Measurements from ENCODE around the gene TNFRSF12A.

TNFRSF12A gene

DNA sequence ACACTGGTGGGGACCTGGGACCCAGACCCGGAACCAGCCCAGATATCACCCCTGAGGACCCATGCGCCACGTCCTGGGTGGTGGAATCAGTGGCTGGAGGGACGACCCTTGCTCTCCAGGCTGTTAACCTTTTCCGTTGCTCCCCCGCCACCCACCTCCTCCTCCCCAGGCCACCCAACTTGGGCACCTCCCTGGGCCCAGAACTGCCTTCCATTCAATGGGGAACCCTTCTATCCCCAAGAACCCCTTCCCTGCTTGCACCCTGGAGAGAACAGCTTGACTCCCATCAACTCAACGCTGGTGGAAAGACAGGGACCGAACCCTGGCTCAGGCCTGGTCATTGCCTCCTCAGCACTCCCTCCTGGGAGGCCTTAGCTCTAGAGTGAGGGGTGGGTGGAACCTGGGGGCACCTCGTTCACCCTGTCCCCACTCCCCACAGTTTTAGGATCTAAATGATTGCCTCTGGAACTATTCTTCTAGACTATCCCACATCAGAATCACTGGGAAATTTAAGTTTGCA is 39.6 kb downstream of the TNFRSF12A start:
- no peak for DNase-seq (ENCODE audit: extremely low read depth, low read depth)
- no peak for TF ChIP-seq CTCF (IDR thresholded peaks at IDR 0.05; ENCODE audit: low read depth, low read length)

GRCh38 chr16:3060339-3061127 is 40.4 kb downstream of the TNFRSF12A start:
- no peak for TF ChIP-seq CTCF (IDR thresholded peaks at IDR 0.05; ENCODE audit: low read depth, low read length)
- no peak for DNase-seq (ENCODE audit: extremely low read depth, low read depth)

DNA sequence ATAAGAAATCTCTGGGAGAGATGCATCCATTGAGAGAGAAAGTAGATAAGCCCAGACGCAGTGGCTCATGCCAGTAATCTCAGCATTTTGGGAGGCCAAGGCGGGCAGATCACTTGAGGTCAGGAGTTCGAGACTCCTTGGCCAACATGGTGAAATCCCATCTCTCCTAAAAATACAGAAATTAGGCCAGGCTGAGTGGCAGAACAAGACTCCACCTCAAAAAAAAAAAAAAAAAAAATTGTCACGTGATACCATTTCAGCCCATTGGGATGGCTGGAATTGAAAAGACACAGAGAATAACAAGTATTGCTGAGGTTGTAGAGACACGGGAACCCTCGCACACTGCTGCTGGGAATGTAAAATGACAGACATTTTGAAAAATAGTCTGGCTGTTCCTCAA is 42.4 kb downstream of the TNFRSF12A start:
- no peak for TF ChIP-seq CTCF (IDR thresholded peaks at IDR 0.05; ENCODE audit: low read depth, low read length)
- no peak for DNase-seq (ENCODE audit: extremely low read depth, low read depth)

DNA sequence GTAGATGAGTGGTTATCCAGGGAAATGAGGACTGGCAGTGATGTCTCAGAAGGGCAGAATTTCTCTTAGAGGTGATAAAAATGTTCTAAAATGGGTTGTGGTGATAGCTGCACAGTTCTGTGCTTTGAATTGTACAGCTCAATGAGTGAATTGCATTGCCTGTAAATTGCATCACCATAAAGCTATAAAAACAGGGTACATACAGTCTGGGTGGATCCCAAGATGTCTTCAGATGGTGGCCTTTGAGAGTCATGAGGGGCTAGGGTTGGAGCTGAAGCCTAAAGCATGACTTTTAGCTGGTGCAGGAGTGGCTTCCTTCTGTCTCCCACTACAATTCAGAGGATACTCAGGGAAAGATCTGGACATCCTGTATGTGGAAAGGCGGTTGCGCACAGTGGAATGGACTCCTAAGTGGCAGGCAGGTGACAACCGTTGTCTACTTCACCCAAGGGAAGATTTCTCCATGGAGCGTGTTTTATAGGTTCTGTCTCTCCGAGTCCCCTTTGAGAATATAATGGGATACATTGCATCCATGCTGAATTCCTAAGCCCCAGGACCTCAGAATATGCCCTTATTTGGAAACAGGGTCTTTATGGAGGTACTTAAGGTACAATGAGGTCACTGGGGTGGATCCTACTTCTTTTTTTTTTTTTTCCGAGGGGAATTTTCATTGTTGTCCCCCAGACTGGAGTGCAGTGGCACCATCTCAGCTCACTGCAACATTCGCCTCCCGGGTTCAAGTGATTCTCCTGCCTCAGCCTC is 43.6 kb downstream of the TNFRSF12A start:
- no peak for TF ChIP-seq CTCF (IDR thresholded peaks at IDR 0.05; ENCODE audit: low read depth, low read length)
- no peak for DNase-seq (ENCODE audit: extremely low read depth, low read depth)

DNA sequence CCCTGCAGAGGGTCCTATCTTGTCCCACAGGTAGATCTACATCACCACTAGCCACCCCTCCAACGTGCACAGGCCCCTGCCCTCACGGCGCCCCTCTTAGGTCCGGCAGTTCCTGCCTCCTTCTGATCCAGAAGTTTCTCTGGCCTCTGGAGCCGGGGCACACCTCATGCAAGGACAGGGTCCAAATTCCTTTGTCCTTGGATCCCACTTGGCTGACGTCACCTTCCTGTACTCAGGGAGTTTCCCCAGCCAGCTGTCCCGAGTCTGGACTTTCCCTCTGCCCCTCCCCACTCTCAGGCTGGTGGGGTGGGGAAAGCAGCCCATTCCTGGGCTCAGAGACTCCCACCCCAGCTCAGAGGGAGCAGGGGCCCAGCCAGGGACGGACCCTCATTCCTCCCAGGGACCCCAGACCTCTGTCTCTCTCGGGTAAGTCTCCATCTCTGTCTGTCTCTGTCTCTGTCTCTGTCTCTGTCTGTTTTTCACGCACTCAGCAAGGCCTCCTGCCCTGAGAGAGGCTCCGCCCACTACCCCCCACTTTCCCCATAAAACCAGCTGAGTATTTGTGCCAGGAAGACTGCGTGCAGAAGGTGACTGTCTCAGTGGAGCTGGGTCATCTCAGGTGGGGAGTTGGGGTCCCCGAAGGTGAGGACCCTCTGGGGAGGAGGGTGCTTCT is 45.0 kb downstream of the TNFRSF12A start, which contains the start of gene IL32:
IL32 (plus strand) TSS at position 572 of the 673 bp plus-strand sequence. CDS start 172 bp downstream, outside the sequence.
- peak; percentile 34 for DNase-seq (ENCODE audit: extremely low read depth, low read depth)
- no peak for TF ChIP-seq CTCF (IDR thresholded peaks at IDR 0.05; ENCODE audit: low read depth, low read length)

DNA sequence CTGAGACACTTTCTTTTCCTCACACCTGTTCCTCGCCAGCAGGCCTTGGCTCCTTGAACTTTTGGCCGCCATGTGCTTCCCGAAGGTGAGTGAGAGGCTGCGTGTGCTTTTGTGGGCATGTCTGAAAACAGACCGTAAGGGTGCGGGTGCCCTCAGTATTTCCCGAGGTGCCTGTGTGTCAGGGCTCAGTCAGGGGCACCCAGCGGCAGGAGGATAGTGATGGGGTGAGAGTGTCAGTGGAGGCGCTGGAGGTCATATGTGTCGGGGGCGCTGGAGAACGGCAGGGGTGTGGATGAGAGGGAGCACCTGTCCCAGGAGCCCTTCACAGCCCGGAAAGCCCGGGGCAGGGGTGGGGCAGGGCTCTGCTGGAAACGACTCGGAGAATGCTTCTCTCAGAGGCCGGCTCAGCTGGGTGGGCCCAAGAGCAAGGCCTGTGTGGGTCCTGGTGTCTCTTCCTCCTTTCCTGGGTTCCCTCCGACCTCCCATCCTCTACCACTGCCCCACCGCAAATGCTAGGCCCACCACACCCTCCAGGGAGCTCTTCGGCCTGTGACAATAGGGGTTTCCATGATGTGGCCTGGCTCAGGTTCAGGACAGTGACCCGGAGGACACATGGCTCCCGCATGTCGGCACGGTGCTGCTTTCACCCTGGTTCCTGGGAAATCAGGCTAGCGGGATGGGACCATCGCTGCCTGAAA is 45.7 kb downstream of the TNFRSF12A start:
- no peak for DNase-seq (ENCODE audit: extremely low read depth, low read depth)
- no peak for TF ChIP-seq CTCF (IDR thresholded peaks at IDR 0.05; ENCODE audit: low read depth, low read length)

All from AG09319 (cell line).